SK-N-SH treated with all-trans-retinoic acid at 6 μM for 48 hours (cell line): ENCODE measurements around the gene MRPS18B.

Experiments
- ATAC-seq: fragments of 200-7000 bp; cut with Tn5 transposase; 3 replicates; pipeline ENCODE4 v1.9.1; 2020; ENCODE audit warnings: mild to moderate bottlenecking, moderate library complexity
- ARNTL ChIP-seq: fragments of 450-650 bp; formaldehyde crosslinking; IDR thresholded peaks from 2 replicates; pipeline ENCODE4 v1.5.0; 2020; ENCODE audit warnings: low read depth, mild to moderate bottlenecking, moderate library complexity, borderline replicate concordance
- CSDC2 ChIP-seq: fragments of 250-450 bp; sonication (Bioruptor Pico); IDR thresholded peaks from 2 replicates; pipeline ENCODE4 v1.5.0; 2020; ENCODE audit warnings: mild to moderate bottlenecking, moderate library complexity
- GLIS3 ChIP-seq: fragments of 250-450 bp; sonication (Bioruptor Pico); IDR thresholded peaks from 2 replicates; pipeline ENCODE4 v1.5.0; 2020; ENCODE audit warnings: mild to moderate bottlenecking, moderate library complexity
- ISL1 ChIP-seq: fragments of 250-450 bp; sonication (Bioruptor Pico); IDR thresholded peaks from 2 replicates; pipeline ENCODE4 v2.1.2; 2022; ENCODE audit warnings: mild to moderate bottlenecking, moderate library complexity
- PPARA ChIP-seq: fragments of 250-450 bp; sonication (Bioruptor Pico); IDR thresholded peaks from 2 replicates; pipeline ENCODE4 v1.5.0; 2020; ENCODE audit warnings: mild to moderate bottlenecking, borderline replicate concordance
- RARB ChIP-seq: fragments of 250-450 bp; sonication (Bioruptor Pico); IDR thresholded peaks from 2 replicates; pipeline ENCODE4 v1.8.0; 2021; ENCODE audit warnings: mild to moderate bottlenecking, moderate library complexity
- SNAI2 ChIP-seq: fragments of 250-450 bp; sonication (Bioruptor Pico); IDR thresholded peaks from 2 replicates; pipeline ENCODE4 v1.5.0; 2020; ENCODE audit warnings: mild to moderate bottlenecking, moderate library complexity
- TCF4 ChIP-seq: fragments of 250-450 bp; sonication (Bioruptor Pico); IDR thresholded peaks from 2 replicates; pipeline ENCODE4 v1.8.0; 2021; ENCODE audit warnings: mild to moderate bottlenecking, moderate library complexity, borderline replicate concordance
- TOX ChIP-seq: fragments of 250-450 bp; sonication (Bioruptor Pico); IDR thresholded peaks from 2 replicates; pipeline ENCODE4 v1.8.0; 2021; ENCODE audit warnings: mild to moderate bottlenecking, moderate library complexity, borderline replicate concordance
- ZC3H10 ChIP-seq: fragments of 250-450 bp; sonication (Bioruptor Pico); IDR thresholded peaks from 2 replicates; pipeline ENCODE4 v1.5.1; 2021; ENCODE audit warnings: mild to moderate bottlenecking, moderate library complexity
- ZFP3 ChIP-seq: fragments of 250-450 bp; sonication (Bioruptor Pico); IDR thresholded peaks from 2 replicates; pipeline ENCODE4 v1.5.0; 2020; ENCODE audit warnings: mild to moderate bottlenecking, moderate library complexity
- ZFP30 ChIP-seq: fragments of 450-650 bp; formaldehyde crosslinking; IDR thresholded peaks from 2 replicates; pipeline ENCODE4 v1.5.0; 2022; ENCODE audit warnings: mild to moderate bottlenecking, moderate library complexity
- ZNF565 ChIP-seq: fragments of 450-650 bp; formaldehyde crosslinking; conservative IDR thresholded peaks from 2 replicates; pipeline ENCODE4 v1.5.0; 2020; ENCODE audit warnings: low read depth, mild to moderate bottlenecking, moderate library complexity
- ZNF70 ChIP-seq: fragments of 450-650 bp; formaldehyde crosslinking; IDR thresholded peaks from 2 replicates; pipeline ENCODE4 v1.5.0; 2020; ENCODE audit warnings: mild to moderate bottlenecking, moderate library complexity
- ZNF8 ChIP-seq: fragments of 450-650 bp; formaldehyde crosslinking; IDR thresholded peaks from 2 replicates; pipeline ENCODE4 v1.5.0; 2020; ENCODE audit warnings: mild to moderate bottlenecking, moderate library complexity
- TF ChIP-seq, protein P1 (sequence below): fragments of 250-450 bp; sonication (Bioruptor Pico); IDR thresholded peaks from 2 replicates; pipeline ENCODE4 v1.5.0; 2020; ENCODE audit warnings: mild to moderate bottlenecking, moderate library complexity
- TF ChIP-seq, protein P2 (sequence below): fragments of 250-450 bp; sonication (Bioruptor Pico); IDR thresholded peaks from 2 replicates; pipeline ENCODE4 v1.8.0; 2020; ENCODE audit warnings: mild to moderate bottlenecking, moderate library complexity, borderline replicate concordance
- TF ChIP-seq, protein P3 (sequence below): fragments of 250-450 bp; sonication (Bioruptor Pico); IDR thresholded peaks from 2 replicates; pipeline ENCODE4 v1.5.1; 2021; ENCODE audit warnings: mild to moderate bottlenecking, moderate library complexity
- TF ChIP-seq, protein P4 (sequence below): fragments of 250-450 bp; sonication (Bioruptor Pico); IDR thresholded peaks from 2 replicates; pipeline ENCODE4 v1.8.0; 2021; ENCODE audit warnings: low read depth, mild to moderate bottlenecking, moderate library complexity, borderline replicate concordance

MRPS18B gene

DNA sequence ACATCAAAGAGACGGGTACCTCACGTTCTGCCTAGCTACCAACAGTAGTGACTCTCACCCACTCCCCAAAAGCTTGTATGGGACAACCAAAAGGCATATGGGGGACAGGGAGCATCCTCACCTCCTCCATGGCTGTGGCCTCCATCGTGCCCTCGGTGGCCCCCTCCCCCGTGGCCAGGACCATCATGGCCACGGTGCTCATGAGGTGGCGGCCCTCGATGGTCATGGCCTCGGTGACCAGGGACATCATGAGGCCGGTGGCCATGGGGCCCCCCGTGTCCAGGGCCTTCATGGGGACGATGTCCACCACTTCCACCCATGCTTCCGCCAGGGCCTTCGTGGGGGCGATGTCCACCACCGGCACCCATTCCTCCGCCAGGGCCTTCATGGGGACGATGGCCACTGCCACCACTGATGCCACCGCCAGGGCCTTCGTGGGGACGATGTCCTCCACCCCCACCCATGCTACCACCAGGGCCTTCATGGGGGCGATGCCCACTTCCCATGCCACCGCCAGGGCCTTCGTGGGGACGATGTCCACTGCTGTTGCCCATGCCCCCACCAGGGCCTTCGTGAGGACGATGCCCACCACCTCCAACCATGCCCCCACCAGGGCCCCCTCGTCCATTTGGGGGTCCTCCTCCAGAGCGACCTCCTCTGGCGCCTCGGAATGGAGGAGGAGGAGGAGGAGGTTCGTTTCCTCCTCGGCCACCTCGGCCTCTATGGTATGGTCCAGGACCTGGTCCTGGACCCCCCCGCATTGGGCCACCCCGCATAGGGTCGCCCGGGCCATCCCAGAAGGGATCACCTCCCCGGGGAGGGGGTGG, 15.6 kb upstream of the MRPS18B start:
- TF ChIP-seq ZC3H10 (CRISPR knock-in tag) (no peak), SNAI2 (CRISPR knock-in tag) (no peak), PPARA (CRISPR knock-in tag) (no peak), ISL1 (CRISPR knock-in tag) (no peak), ARNTL (no peak), CSDC2 (no peak), ZNF8 (CRISPR knock-in tag) (no peak), TCF4 (CRISPR knock-in tag) (no peak), GLIS3 (CRISPR knock-in tag) (no peak), TOX (CRISPR knock-in tag) (no peak), ZFP30 (no peak)
- TF ChIP-seq, protein P1, sequence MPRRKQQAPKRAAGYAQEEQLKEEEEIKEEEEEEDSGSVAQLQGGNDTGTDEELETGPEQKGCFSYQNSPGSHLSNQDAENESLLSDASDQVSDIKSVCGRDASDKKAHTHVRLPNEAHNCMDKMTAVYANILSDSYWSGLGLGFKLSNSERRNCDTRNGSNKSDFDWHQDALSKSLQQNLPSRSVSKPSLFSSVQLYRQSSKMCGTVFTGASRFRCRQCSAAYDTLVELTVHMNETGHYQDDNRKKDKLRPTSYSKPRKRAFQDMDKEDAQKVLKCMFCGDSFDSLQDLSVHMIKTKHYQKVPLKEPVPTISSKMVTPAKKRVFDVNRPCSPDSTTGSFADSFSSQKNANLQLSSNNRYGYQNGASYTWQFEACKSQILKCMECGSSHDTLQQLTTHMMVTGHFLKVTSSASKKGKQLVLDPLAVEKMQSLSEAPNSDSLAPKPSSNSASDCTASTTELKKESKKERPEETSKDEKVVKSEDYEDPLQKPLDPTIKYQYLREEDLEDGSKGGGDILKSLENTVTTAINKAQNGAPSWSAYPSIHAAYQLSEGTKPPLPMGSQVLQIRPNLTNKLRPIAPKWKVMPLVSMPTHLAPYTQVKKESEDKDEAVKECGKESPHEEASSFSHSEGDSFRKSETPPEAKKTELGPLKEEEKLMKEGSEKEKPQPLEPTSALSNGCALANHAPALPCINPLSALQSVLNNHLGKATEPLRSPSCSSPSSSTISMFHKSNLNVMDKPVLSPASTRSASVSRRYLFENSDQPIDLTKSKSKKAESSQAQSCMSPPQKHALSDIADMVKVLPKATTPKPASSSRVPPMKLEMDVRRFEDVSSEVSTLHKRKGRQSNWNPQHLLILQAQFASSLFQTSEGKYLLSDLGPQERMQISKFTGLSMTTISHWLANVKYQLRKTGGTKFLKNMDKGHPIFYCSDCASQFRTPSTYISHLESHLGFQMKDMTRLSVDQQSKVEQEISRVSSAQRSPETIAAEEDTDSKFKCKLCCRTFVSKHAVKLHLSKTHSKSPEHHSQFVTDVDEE = no peak
- TF ChIP-seq, protein P2, sequence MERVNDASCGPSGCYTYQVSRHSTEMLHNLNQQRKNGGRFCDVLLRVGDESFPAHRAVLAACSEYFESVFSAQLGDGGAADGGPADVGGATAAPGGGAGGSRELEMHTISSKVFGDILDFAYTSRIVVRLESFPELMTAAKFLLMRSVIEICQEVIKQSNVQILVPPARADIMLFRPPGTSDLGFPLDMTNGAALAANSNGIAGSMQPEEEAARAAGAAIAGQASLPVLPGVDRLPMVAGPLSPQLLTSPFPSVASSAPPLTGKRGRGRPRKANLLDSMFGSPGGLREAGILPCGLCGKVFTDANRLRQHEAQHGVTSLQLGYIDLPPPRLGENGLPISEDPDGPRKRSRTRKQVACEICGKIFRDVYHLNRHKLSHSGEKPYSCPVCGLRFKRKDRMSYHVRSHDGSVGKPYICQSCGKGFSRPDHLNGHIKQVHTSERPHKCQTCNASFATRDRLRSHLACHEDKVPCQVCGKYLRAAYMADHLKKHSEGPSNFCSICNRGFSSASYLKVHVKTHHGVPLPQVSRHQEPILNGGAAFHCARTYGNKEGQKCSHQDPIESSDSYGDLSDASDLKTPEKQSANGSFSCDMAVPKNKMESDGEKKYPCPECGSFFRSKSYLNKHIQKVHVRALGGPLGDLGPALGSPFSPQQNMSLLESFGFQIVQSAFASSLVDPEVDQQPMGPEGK (CRISPR knock-in tag) = no peak
- TF ChIP-seq, protein P3, sequence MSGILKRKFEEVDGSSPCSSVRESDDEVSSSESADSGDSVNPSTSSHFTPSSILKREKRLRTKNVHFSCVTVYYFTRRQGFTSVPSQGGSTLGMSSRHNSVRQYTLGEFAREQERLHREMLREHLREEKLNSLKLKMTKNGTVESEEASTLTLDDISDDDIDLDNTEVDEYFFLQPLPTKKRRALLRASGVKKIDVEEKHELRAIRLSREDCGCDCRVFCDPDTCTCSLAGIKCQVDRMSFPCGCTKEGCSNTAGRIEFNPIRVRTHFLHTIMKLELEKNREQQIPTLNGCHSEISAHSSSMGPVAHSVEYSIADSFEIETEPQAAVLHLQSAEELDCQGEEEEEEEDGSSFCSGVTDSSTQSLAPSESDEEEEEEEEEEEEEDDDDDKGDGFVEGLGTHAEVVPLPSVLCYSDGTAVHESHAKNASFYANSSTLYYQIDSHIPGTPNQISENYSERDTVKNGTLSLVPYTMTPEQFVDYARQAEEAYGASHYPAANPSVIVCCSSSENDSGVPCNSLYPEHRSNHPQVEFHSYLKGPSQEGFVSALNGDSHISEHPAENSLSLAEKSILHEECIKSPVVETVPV (CRISPR knock-in tag) = no peak
- TF ChIP-seq, all 23 proteins: peak for 0
- ATAC-seq = no peak

DNA sequence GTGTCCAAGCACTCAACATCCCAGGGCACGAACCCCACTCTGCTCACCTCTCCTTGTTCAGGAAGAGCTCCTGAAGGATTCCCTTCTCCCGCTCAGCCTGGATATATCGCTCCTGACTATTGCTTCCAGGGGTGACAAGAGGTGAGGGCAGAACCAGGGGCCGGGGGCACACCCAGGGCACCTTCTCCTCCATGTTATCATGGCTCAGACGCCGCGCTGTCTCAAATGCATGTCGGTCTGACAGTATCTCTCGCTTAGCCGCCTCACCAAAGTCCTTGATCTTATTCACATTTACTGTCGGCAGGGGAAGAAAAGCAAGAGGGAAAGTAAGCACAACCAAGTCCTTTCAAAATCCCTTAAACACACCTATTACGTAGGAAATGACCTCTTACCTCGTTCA, 13.7 kb upstream of the MRPS18B start:
- no peak for ATAC-seq
- no peak for TF ChIP-seq ZNF565 (CRISPR knock-in tag)
- no peak for TF ChIP-seq ZNF70 (CRISPR knock-in tag)
- no peak for TF ChIP-seq ISL1 (CRISPR knock-in tag)
- no peak for TF ChIP-seq ZC3H10 (CRISPR knock-in tag)
- no peak for TF ChIP-seq SNAI2 (CRISPR knock-in tag)
- TF ChIP-seq, protein P4, sequence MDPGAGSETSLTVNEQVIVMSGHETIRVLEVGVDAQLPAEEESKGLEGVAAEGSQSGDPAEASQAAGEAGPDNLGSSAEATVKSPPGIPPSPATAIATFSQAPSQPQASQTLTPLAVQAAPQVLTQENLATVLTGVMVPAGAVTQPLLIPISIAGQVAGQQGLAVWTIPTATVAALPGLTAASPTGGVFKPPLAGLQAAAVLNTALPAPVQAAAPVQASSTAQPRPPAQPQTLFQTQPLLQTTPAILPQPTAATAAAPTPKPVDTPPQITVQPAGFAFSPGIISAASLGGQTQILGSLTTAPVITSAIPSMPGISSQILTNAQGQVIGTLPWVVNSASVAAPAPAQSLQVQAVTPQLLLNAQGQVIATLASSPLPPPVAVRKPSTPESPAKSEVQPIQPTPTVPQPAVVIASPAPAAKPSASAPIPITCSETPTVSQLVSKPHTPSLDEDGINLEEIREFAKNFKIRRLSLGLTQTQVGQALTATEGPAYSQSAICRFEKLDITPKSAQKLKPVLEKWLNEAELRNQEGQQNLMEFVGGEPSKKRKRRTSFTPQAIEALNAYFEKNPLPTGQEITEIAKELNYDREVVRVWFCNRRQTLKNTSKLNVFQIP (CRISPR knock-in tag) = no peak
- TF ChIP-seq PPARA (CRISPR knock-in tag) = no peak
- no peak for TF ChIP-seq ZFP3 (CRISPR knock-in tag)
- TF ChIP-seq RARB (CRISPR knock-in tag) = no peak
- TF ChIP-seq ARNTL = no peak
- TF ChIP-seq GLIS3 (CRISPR knock-in tag) = no peak
- TF ChIP-seq, protein P3 (CRISPR knock-in tag) = no peak
- TF ChIP-seq, protein P2 (CRISPR knock-in tag) = no peak
- TF ChIP-seq ZNF8 (CRISPR knock-in tag) = no peak
- no peak for TF ChIP-seq CSDC2
- TF ChIP-seq TOX (CRISPR knock-in tag) = no peak
